Esophagus muscularis mucosa (tissue), 4 donors: ENCODE results near the gene INTS7. TPM values are rescaled to one million over a fixed set of nuclear protein-coding genes. Genes with fewer than 3 reads are reported as not detected.

Experiments
- DNase-seq: peaks from one replicate; pipeline ENCODE4 v3.0.0-alpha.2; 2017; ENCODE audit errors: extremely low spot score
- H3K27ac ChIP-seq, 4 donors: fragments of 200-600 bp; sonication (generic); replicated peaks in 1 of 4; 1 replicate in 3 of 4; 2 replicates in 1 of 4; pipeline ENCODE4 v1.5.1; 2016 to 2019; ENCODE audit warnings: mild to moderate bottlenecking in 1 of 4
- H3K27me3 ChIP-seq, 4 donors: fragments of 200-600 bp; sonication (generic); one replicate each; pipeline versions ENCODE4 v1.5.1 to v1.6.0; 2016 to 2019
- H3K36me3 ChIP-seq, 4 donors: fragments of 200-600 bp; sonication (generic); one replicate each; pipeline ENCODE4 v1.5.1; 2016 to 2019
- H3K4me1 ChIP-seq, 4 donors: fragments of 200-600 bp; sonication (generic); one replicate each; pipeline ENCODE4 v1.5.1; 2016 to 2019
- H3K4me3 ChIP-seq, 4 donors: fragments of 200-600 bp; sonication (generic); 1 replicate in 2 of 4; 2 replicates in 2 of 4; pipeline ENCODE4 v1.5.1; 2016 to 2019; ENCODE audit warnings: mild to moderate bottlenecking in 4 of 4, moderate library complexity in 1 of 4
- H3K9me3 ChIP-seq, 4 donors: fragments of 200-600 bp; sonication (generic); 1 replicate in 3 of 4; 2 replicates in 1 of 4; pipeline ENCODE4 v1.5.1; 2016 to 2019
- CTCF ChIP-seq, 3 experiments: fragments of 200-600 bp in 2 of 3; fragments of 450-650 bp in 1 of 3; sonication (generic) in 2 of 3; IDR thresholded peaks; one replicate each; pipeline ENCODE4 v1.5.1; 2017 to 2019; ENCODE audit warnings: antibody characterized with exemption in 3 of 3, mild to moderate bottlenecking in 2 of 3, moderate library complexity in 1 of 3
- EP300 ChIP-seq: sonication (generic); formaldehyde crosslinking; IDR thresholded peaks from one replicate; pipeline ENCODE4 v1.6.1; 2017; ENCODE audit warnings: antibody characterized with exemption
- POLR2A ChIP-seq: fragments of 450-650 bp; IDR thresholded peaks from one replicate; pipeline ENCODE4 v1.6.1; 2017; ENCODE audit warnings: antibody characterized with exemption, moderate library complexity, mild to moderate bottlenecking, low read depth
- POLR2AphosphoS5 ChIP-seq, 2 donors: sonication (generic); formaldehyde crosslinking; IDR thresholded peaks; one replicate each; pipeline ENCODE4 v1.6.1; 2017; ENCODE audit warnings: antibody characterized with exemption in 2 of 2
- WGBS: methylation state at CpG from one replicate; pipeline ENCODE4 v1.1.5; 2018; 5-methylcytosine and 5-hydroxymethylcytosine counted together
- intact Hi-C: fragments of 100-400 bp; cut with DNase I; formaldehyde crosslinking; loops from one replicate; pipeline ENCODE4 v1.15.1; 2023
- total RNA-seq, 4 donors: library from RNA; depleted of rRNA; stranded (reverse); fragments of >200 nt; gene quantifications; one replicate each; pipeline versions ENCODE4 v1.1.0 to v1.2.1, GENCODE V29; 2016

INTS7 gene
- total RNA-seq, 4 donors from 2014 or later, result 6.0 to 15.4 (median 11.0) TPM

GRCh38 chr1:212020975-212021374 is 14.4 kb downstream of the INTS7 start:
- WGBS, result 97% methylated on average over 2 of the region's 2 CpGs
- intact Hi-C loops, result no loop called here

GRCh38 chr1:212013672-212014071 is 21.7 kb downstream of the INTS7 start:
- no peak for DNase-seq
- no peak for TF ChIP-seq EP300
- TF ChIP-seq CTCF (IDR thresholded peaks at IDR 0.05), result no peak
- TF ChIP-seq POLR2A, result no peak
- TF ChIP-seq POLR2AphosphoS5 (IDR thresholded peaks at IDR 0.05), result no peak
- no peaks in the 10 kb centered on the region for H3K4me1 ChIP-seq
- no peaks in the 10 kb centered on the region for H3K27me3 ChIP-seq
- WGBS, result 81% methylated on average over 2 of the region's 2 CpGs
- H3K36me3 ChIP-seq, result peaks cover 0 to 20% (median 12%) of the 10 kb centered on the region in 4 donors
- intact Hi-C loops, result no loop called here
- no peak overlapping the region for H3K27ac ChIP-seq
- H3K9me3 ChIP-seq, result no peaks in the 10 kb centered on the region
- H3K4me3 ChIP-seq, result no peak overlapping the region

More at GRCh38 chr1:212020975-212021374, 14.4 kb downstream of the INTS7 start:
- Histone ChIP-seq H3K27me3 (no peaks in the 10 kb centered on the region), H3K27ac (no peak overlapping the region), H3K4me1 (no peaks in the 10 kb centered on the region), H3K4me3 (no peak overlapping the region), H3K36me3 (peaks cover 0 to 14% (median 13%) of the 10 kb centered on the region in 4 donors), H3K9me3 (no peaks in the 10 kb centered on the region)
- DNase-seq, result no peak
- TF ChIP-seq EP300 (no peak), POLR2A (no peak), POLR2AphosphoS5 (IDR thresholded peaks at IDR 0.05) (no peak), CTCF (IDR thresholded peaks at IDR 0.05) (no peak)

- Histone ChIP-seq H3K36me3 (peaks cover 0 to 26% (median 13%) of the 10 kb centered on the region in 4 donors), H3K4me1 (no peaks in the 10 kb centered on the region), H3K9me3 (no peaks in the 10 kb centered on the region), H3K4me3 (no peak overlapping the region), H3K27ac (no peak overlapping the region), H3K27me3 (no peaks in the 10 kb centered on the region)
- TF ChIP-seq EP300 (no peak), CTCF (IDR thresholded peaks at IDR 0.05) (peak; percentile 86 to 98 (median 87)), POLR2A (no peak), POLR2AphosphoS5 (IDR thresholded peaks at IDR 0.05) (peak in 1 of 2 donors; percentile 22)
- intact Hi-C loops, result no loop called here
- WGBS, result 57% methylated on average over 7 of the region's 7 CpGs
- DNase-seq, result no peak
Measured at GRCh38 chr1:212012034-212012740, 23.2 kb downstream of the INTS7 start.

- no peaks in the 10 kb centered on the region for H3K27me3 ChIP-seq
- H3K4me1 ChIP-seq, result no peaks in the 10 kb centered on the region
- H3K9me3 ChIP-seq, result no peaks in the 10 kb centered on the region
- TF ChIP-seq CTCF (IDR thresholded peaks at IDR 0.05), result no peak
- TF ChIP-seq POLR2AphosphoS5 (IDR thresholded peaks at IDR 0.05), result no peak
- no peak for TF ChIP-seq EP300
- no peak for TF ChIP-seq POLR2A
- 88% methylated on average over 3 of the region's 3 CpGs for WGBS
- H3K36me3 ChIP-seq, result peaks cover 3 to 30% (median 12%) of the 10 kb centered on the region in 4 donors
- H3K27ac ChIP-seq, result no peak overlapping the region
- H3K4me3 ChIP-seq, result no peak overlapping the region
- intact Hi-C loops, result no loop called here
- DNase-seq, result no peak
Measured at GRCh38 chr1:212010004-212010403, 25.4 kb downstream of the INTS7 start.
